ENCODE results near the gene SEPTIN6.
A peak's percentile ranks its signal among the peaks of the same experiment; 100 is the strongest.

The SEPTIN6 gene

GRCh38 chrX:119696251-119696890 lies 3.4 kb upstream of the SEPTIN6 start:
- TF ChIP-seq, protein P1, sequence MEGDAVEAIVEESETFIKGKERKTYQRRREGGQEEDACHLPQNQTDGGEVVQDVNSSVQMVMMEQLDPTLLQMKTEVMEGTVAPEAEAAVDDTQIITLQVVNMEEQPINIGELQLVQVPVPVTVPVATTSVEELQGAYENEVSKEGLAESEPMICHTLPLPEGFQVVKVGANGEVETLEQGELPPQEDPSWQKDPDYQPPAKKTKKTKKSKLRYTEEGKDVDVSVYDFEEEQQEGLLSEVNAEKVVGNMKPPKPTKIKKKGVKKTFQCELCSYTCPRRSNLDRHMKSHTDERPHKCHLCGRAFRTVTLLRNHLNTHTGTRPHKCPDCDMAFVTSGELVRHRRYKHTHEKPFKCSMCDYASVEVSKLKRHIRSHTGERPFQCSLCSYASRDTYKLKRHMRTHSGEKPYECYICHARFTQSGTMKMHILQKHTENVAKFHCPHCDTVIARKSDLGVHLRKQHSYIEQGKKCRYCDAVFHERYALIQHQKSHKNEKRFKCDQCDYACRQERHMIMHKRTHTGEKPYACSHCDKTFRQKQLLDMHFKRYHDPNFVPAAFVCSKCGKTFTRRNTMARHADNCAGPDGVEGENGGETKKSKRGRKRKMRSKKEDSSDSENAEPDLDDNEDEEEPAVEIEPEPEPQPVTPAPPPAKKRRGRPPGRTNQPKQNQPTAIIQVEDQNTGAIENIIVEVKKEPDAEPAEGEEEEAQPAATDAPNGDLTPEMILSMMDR (conservative IDR thresholded peaks at IDR 0.05), result no peak
- no peak for TF ChIP-seq ZFX (IDR thresholded peaks at IDR 0.05)
- no peak overlapping the region for H3K27ac ChIP-seq

DNA sequence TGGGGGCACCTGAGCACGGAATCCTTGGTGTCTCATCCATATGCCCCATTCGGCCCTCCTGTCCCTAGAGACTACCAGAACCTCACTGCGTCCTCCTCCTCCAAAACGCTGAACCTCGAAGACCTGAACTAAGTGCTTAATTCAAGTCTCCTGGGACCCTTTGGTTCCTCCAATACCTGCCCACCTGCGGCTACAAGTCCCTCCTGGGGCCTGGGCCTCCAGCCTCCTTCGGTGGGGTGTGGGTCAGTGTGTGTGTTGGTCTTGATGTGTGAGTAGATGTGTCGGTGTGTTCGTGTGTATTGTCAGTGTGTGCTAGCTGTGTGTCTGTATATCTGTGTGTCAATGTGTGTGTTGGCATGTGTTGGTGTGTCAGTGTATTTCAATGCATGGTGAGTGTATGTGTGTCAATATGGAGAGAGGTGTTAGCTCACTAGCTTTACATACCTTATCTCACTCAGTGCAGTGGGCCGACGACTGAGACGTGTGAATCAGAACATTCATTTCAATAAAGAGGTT lies 2.6 kb upstream of the SEPTIN6 start:
- TF ChIP-seq, protein P1 (conservative IDR thresholded peaks at IDR 0.05), result no peak
- no peak for TF ChIP-seq ZFX (IDR thresholded peaks at IDR 0.05)
- H3K27ac ChIP-seq, result no peak overlapping the region

DNA sequence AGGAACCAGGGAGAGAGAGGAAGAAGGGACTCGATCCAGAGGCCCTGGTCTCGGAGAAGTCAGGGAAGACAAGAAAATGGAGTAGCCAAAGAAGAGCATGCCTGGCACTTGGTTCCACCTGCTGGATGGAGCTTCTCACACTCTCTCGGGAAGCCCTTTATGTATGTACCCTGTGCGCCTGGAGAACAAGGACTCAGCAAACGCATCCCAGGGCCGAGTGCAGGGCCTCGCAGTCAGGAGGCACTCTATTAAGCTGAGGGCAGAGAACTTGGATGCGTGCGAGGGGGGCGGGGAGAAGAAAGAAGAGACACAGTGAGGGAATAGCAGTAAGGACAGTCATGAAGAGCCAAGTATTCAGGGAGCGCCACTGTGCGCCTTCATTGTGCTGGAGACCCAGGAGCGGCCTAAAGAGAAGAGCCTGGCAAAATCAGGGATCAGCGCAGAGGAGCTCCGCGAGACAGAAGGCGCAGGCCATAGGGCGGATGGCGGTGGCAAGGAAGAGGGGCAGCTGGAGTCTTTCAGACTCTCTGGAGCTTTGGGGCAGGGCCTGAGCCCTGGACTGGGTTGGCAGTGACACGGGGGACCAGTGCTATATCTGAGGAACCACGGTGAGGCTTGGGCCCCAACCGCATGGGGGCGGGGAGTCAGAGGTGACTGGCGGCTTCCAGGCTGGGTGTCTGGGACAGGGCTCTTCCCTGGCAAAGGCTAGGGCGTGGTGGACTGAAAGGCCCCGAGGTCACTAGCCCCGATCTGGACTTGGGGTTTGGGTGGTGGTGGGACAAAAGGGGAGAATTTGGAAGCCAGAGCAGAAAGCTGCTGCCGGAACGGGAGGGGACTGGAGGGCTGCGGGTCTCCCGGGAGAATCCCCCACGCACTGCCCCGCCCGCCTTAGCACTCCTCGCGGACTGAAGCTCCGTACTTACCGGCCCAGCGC lies 1.9 kb upstream of the SEPTIN6 start:
- TF ChIP-seq, protein P1 (conservative IDR thresholded peaks at IDR 0.05), result no peak
- TF ChIP-seq ZFX (IDR thresholded peaks at IDR 0.05), result no peak
- no peak overlapping the region for H3K27ac ChIP-seq

DNA sequence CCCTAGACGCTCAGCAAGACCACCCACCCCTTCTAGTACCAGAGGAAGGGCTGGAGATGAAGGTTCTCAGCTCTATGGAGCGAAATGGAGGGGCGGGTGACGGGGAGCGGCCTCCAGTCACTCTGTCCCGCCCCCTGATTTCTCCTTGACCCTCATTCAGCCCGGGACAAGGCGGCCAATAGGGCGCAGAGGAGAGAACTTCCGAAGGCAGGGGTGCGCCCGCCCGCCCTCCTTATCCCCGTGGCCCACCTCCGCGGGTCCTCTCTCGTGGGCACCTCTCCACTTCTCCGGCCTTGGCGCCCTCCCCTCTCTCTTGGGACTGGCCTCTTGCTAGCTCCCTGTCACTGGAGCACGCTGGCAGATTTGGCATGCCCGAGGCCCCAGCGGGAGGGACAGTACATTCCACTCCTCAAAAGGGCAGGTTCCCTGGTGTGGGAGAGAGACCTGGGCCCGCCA lies 1.1 kb upstream of the SEPTIN6 start:
- TF ChIP-seq, protein P1 (conservative IDR thresholded peaks at IDR 0.05), result no peak
- no peak for TF ChIP-seq ZFX (IDR thresholded peaks at IDR 0.05)
- H3K27ac ChIP-seq, result no peak overlapping the region

DNA sequence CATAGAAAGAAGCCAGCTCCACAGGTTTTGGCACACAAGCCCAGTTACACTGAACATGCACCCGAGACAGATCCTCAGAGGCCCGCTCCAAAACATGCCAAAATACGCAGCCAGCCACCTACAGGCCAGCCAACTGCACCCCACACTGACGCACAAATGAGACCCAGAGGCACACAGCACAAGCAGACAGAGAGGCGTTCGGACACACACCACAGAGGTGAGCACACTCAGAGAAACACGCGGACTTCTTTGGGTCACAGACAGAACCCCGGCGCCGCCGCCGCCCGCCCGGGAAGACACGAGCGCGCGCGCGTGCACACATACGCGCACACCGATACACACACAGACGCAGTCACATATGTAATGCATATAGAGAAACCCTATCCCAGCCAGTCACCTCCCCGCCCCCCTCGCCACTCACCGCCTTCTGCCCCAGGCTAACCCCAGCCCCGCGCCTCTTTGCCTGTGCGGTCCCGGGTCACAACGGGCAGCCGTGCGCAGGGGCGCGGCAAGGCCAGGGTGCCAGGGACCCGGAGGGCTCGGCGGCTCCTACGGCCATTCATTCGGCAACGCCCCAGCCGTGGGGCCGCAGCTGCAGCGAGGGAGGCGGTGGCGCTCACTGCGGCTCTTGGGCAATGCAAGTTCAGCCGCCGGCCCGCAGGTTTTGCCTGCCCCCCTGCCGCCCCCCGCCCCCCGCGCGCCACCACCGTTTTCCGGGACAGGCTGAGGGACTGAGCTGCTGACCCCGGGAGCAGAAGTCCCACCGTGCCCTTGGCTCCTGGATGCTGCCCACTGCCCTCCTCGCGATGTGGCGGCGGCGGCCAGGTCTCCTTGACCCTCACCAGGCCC lies 553 bp downstream of the SEPTIN6 start:
- TF ChIP-seq, protein P1 (conservative IDR thresholded peaks at IDR 0.05), result no peak; the same call in 1 of the 2 replicates
- TF ChIP-seq ZFX (IDR thresholded peaks at IDR 0.05), result no peak
- peak overlapping the region; percentile 82 for H3K27ac ChIP-seq

DNA sequence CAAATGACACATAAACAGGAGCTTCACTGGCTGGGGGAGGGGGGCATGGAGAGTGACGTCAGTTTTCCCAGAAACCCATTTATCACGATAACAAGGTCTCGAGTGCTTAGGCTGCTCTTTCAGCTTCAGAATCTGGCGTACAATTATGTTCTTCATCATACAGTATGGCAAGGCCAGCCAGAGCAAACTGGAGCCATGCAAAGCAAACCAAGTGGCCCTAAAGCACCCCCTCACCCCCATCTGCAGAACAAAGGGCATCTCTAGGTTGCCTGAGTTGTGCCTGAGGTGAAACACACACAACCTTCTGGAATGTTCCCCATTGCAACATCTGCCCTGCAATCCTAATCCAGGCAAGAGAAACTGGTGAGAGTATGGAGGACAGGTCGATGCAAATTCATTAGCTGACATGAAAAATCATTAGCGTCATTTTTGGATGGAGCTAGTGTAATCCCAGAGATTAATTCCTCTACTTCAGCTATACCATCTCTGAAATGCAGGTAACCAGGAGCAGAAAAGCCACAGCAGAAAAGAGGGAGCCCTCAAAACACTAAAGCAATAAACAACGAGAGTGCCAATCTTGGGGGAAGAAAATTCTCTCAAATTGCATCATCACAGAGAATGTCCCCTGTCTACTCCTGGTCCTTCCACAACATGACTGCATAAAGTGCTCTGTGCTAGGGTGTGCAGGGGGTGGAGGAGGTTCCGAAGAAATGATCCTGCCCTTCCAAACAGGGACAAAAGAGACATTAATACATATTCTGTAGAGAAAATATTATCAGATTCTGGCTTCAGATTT lies 1.8 kb downstream of the SEPTIN6 start:
- H3K27ac ChIP-seq, result no peak overlapping the region
- TF ChIP-seq, protein P1 (conservative IDR thresholded peaks at IDR 0.05), result no peak
- no peak for TF ChIP-seq ZFX (IDR thresholded peaks at IDR 0.05)
